Hematopoietic multipotent progenitor cell (in vitro differentiated cells): Measurements from ENCODE around the gene SNRPF. TPM values are rescaled to one million over a fixed set of nuclear protein-coding genes. Genes with fewer than 3 reads are reported as not detected.

Source experiments
- DNase-seq, 3 donors: peaks; one replicate each; pipeline ENCODE4 v3.0.0-alpha.2; 2011 to 2015; ENCODE audit warnings: low read depth in 2 of 3, low spot score in 2 of 3
- total RNA-seq: library from RNA; depleted of rRNA; stranded (reverse); fragments of >200 nt; gene quantifications from one replicate; pipeline ENCODE4 v1.2.3, GENCODE V29; 2012

Gene SNRPF
- total RNA-seq, 1 donor, result 10.2 TPM

- DNase-seq, result peak in 1 of 3 donors; percentile 10
Observed at GRCh38 chr12:95857799-95858198, 953 bp upstream of the SNRPF start.

- peak in 1 of 3 donors; percentile 19 for DNase-seq
Observed at GRCh38 chr12:95859344-95859816, 628 bp downstream of the SNRPF start.

GRCh38 chr12:95859947-95860850 is 1.4 kb downstream of the SNRPF start:
- DNase-seq, result no peak

GRCh38 chr12:95862038-95862437 is 3.3 kb downstream of the SNRPF start:
- no peak for DNase-seq

- no peak for DNase-seq
Observed at GRCh38 chr12:95863337-95863736, 4.6 kb downstream of the SNRPF start.

- DNase-seq, result no peak
Observed at GRCh38 chr12:95870897-95871296, 12.1 kb downstream of the SNRPF start.

GRCh38 chr12:95874452-95874851 is 15.7 kb downstream of the SNRPF start:
- no peak for DNase-seq

GRCh38 chr12:95877622-95878021 is 18.9 kb downstream of the SNRPF start:
- DNase-seq, result no peak

GRCh38 chr12:95880895-95881294 is 22.1 kb downstream of the SNRPF start:
- DNase-seq, result no peak

- DNase-seq, result no peak
Observed at GRCh38 chr12:95881331-95881955, 22.7 kb downstream of the SNRPF start.

- no peak for DNase-seq
Observed at GRCh38 chr12:95882080-95882479, 23.3 kb downstream of the SNRPF start.

- no peak for DNase-seq
Observed at GRCh38 chr12:95882873-95883272, 24.1 kb downstream of the SNRPF start.

GRCh38 chr12:95884998-95885397 is 26.2 kb downstream of the SNRPF start:
- DNase-seq, result no peak

- DNase-seq, result no peak
Observed at GRCh38 chr12:95887311-95887710, 28.6 kb downstream of the SNRPF start.

- no peak for DNase-seq
Observed at GRCh38 chr12:95890958-95891357, 32.2 kb downstream of the SNRPF start.

GRCh38 chr12:95896846-95897245 is 38.1 kb downstream of the SNRPF start:
- DNase-seq, result no peak

GRCh38 chr12:95898081-95898480 is 39.3 kb downstream of the SNRPF start:
- no peak for DNase-seq

GRCh38 chr12:95908573-95908972 is 49.8 kb downstream of the SNRPF start:
- DNase-seq, result no peak

- no peak for DNase-seq
Observed at GRCh38 chr12:95909871-95910270, 51.1 kb downstream of the SNRPF start.
